H1 (cell line): ENCODE measurements around the gene ENTPD6. TPM values are rescaled to one million over a fixed set of nuclear protein-coding genes. Genes with fewer than 3 reads are reported as not detected.

Source experiments
- CBX5 ChIP-seq: fragments of 300-800, 300-1000 bp; sonication (generic); IDR thresholded peaks from 2 replicates; pipeline ENCODE4 v1.7.1; 2016; ENCODE audit warnings: antibody characterized with exemption, low read length, low read depth
- CBX8 ChIP-seq: fragments of 300-800, 300-1000 bp; sonication (generic); IDR thresholded peaks from 2 replicates; pipeline ENCODE4 v1.7.1; 2016; ENCODE audit warnings: low read depth, low read length, borderline replicate concordance
- EP300 ChIP-seq, 2 experiments: IDR thresholded peaks; 1 replicate in 1 of 2; 2 replicates in 1 of 2; pipeline ENCODE4 v1.6.1; 2011 to 2012; ENCODE audit warnings: low read depth in 2 of 2, low read length in 2 of 2, mild to moderate bottlenecking in 2 of 2, borderline replicate concordance in 1 of 2, inconsistent platforms in 1 of 2, moderate library complexity in 1 of 2
- EZH2 ChIP-seq: fragments of 200-600 bp; sonication (generic); IDR thresholded peaks from 2 replicates; pipeline ENCODE4 v1.7.1; 2012; ENCODE audit warnings: low read depth, mild to moderate bottlenecking, moderate library complexity, low read length, inconsistent platforms; ENCODE audit not compliant: severe bottlenecking
- GABPA ChIP-seq: IDR thresholded peaks from 2 replicates; pipeline ENCODE4 v1.6.1; 2011; ENCODE audit warnings: mild to moderate bottlenecking, low read length, moderate library complexity, borderline replicate concordance; ENCODE audit not compliant: insufficient read depth
- NANOG ChIP-seq: IDR thresholded peaks from 2 replicates; pipeline ENCODE4 v1.6.1; 2011; ENCODE audit warnings: low read length, low read depth, mild to moderate bottlenecking, inconsistent platforms; ENCODE audit not compliant: insufficient read depth, poor library complexity, severe bottlenecking
- RBBP5 ChIP-seq: IDR thresholded peaks from 2 replicates; pipeline ENCODE4 v1.7.1; 2012; ENCODE audit warnings: low read depth, mild to moderate bottlenecking, inconsistent platforms, low read length, moderate library complexity, borderline replicate concordance
- RNF2 ChIP-seq: fragments of 200-900, 300-1000 bp; sonication (generic); IDR thresholded peaks from 2 replicates; pipeline ENCODE4 v1.7.1; 2016; ENCODE audit warnings: borderline replicate concordance, low read depth, mild to moderate bottlenecking, antibody characterized with exemption, low read length; ENCODE audit not compliant: poor library complexity, severe bottlenecking; ENCODE audit errors: missing control alignments
- TAF1 ChIP-seq: IDR thresholded peaks from 2 replicates; pipeline ENCODE4 v1.6.1; 2011; ENCODE audit warnings: mild to moderate bottlenecking, low read depth, low read length
- polyA plus RNA-seq, 7 experiments: library from polyadenylated mRNA; depleted of rRNA in 3 of 7; stranded (reverse) in 5 of 7; unstranded in 2 of 7; fragments of >200 nt in 5 of 7; fragments of 200-250 nt in 2 of 7; gene quantifications; 1 replicate in 5 of 7; 2 replicates in 1 of 7; 4 replicates in 1 of 7; pipeline versions ENCODE4 v1.2.1 to v1.2.3, GENCODE V29; 2011 to 2013; ENCODE audit warnings: missing spikeins in 2 of 7, mixed read lengths in 2 of 7
- total RNA-seq: library from RNA; stranded (reverse); fragmentation: NEBNext Ultra II Directional; extraction: Animal tissue kit (Norgen Biotek cat#: 25700); gene quantifications from 2 replicates; pipeline ENCODE4 v1.2.1, GENCODE V29; 2021
- TF ChIP-seq, protein P1 (sequence below): IDR thresholded peaks from 2 replicates; pipeline ENCODE4 v1.6.1; 2012; ENCODE audit warnings: inconsistent platforms
- TF ChIP-seq, protein P2 (sequence below), 3 experiments: IDR thresholded peaks; 1 replicate in 2 of 3; 2 replicates in 1 of 3; pipeline versions ENCODE4 v1.5.1 to v1.6.1; 2011; ENCODE audit warnings: low read length in 3 of 3, mild to moderate bottlenecking in 3 of 3, inconsistent platforms in 2 of 3, low read depth in 1 of 3, moderate library complexity in 1 of 3; ENCODE audit not compliant: insufficient read depth in 1 of 3; ENCODE audit errors: control extremely low read depth in 1 of 3

ENTPD6 gene
- total and polyA plus RNA-seq, 2 of the 8 experiments (the other 6 are each of a cell fraction or from before 2014, with no cell fraction given): 47.8 to 57.3 TPM

DNA sequence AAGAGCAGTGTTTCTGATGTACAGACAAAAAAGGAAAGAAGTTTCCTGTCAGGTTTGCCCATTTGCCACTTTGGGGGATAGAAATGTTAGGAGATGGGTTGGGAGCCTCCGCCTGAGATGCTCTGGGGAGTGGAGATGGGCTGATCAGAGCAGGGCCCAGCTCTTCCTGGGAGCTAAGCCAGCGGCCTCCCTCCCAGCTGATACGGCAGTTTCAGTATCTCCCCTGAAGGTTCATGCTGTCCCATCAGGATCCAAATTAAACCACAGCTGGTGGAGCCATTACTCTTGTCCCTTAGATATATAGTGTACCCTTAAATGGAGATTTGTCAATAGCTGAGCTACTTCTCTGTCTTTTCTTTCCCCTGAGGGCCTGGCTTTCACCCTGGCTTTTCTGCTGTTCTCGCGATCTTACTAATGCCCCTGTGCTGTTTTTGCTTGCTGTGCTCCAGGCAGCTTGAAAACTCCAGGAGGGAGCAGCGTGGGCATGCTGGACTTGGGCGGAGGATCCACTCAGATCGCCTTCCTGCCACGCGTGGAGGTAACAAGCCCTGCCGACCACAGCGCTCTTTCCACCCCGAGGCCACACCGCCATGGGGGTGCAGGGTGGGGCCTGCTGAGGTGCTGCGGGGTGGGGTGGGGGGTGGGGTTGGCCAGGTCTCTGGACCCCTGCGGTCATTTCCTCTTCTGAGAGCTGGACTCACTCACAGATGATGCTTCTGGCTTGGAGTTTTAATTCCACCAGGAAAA is 20.9 kb downstream of the ENTPD6 start (continued):
- TF ChIP-seq EP300 (IDR thresholded peaks at IDR 0.05; ENCODE audit: borderline replicate concordance in 1 of 2, low read depth in 2 of 2, low read length in 2 of 2) (no peak), GABPA (no peak), CBX5 (no peak), NANOG (no peak), RNF2 (no peak), RBBP5 (no peak), TAF1 (no peak), EZH2 (no peak), CBX8 (no peak)
- TF ChIP-seq, protein P1, sequence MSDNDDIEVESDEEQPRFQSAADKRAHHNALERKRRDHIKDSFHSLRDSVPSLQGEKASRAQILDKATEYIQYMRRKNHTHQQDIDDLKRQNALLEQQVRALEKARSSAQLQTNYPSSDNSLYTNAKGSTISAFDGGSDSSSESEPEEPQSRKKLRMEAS: no peak
- TF ChIP-seq, protein P2, sequence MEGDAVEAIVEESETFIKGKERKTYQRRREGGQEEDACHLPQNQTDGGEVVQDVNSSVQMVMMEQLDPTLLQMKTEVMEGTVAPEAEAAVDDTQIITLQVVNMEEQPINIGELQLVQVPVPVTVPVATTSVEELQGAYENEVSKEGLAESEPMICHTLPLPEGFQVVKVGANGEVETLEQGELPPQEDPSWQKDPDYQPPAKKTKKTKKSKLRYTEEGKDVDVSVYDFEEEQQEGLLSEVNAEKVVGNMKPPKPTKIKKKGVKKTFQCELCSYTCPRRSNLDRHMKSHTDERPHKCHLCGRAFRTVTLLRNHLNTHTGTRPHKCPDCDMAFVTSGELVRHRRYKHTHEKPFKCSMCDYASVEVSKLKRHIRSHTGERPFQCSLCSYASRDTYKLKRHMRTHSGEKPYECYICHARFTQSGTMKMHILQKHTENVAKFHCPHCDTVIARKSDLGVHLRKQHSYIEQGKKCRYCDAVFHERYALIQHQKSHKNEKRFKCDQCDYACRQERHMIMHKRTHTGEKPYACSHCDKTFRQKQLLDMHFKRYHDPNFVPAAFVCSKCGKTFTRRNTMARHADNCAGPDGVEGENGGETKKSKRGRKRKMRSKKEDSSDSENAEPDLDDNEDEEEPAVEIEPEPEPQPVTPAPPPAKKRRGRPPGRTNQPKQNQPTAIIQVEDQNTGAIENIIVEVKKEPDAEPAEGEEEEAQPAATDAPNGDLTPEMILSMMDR (IDR thresholded peaks at IDR 0.05; ENCODE audit: control extremely low read depth in 1 of 3, insufficient read depth in 1 of 3, low read depth in 1 of 3, low read length in 3 of 3): no peak
